AG08395 (cell line): Measurements from ENCODE around the gene DMXL2.
"Not testable (repeated sequence)": the region's sequence is repeated elsewhere in the genome, so short reads cannot be mapped to it uniquely, and the experiment has no call there.

Source experiments
- DNase-seq: peaks from one replicate; pipeline ENCODE4 v3.0.0; 2012; ENCODE audit warnings: mixed read lengths, low spot score

The DMXL2 gene

GRCh38 chr15:51493892-51494291 is 128.7 kb downstream of the DMXL2 start:
- DNase-seq, result no peak

- no peak for DNase-seq
These were observed 130.0 kb downstream of the DMXL2 start for GRCh38 chr15:51492528-51492927.

DNA sequence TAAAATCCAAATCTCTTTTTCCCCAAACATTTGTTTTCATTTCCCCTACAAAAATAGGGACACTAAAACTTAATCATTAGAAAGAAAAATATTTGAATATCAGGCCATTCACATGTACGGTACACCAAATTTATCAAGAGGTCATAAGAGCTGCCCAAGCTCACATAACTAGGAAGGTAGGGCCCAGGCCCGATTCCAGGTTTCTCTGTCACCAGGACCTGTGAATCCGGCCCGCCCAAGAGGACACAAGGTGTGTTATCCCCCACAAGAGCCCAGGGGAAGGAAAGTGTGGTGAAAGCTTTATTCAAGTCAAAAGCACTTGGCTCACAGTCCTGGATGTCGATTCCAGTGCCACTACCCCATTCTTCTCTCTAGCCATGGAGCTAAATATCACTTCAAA is 130.6 kb downstream of the DMXL2 start:
- DNase-seq, result no peak

GRCh38 chr15:51484781-51485180 is 137.8 kb downstream of the DMXL2 start:
- no peak for DNase-seq

DNA sequence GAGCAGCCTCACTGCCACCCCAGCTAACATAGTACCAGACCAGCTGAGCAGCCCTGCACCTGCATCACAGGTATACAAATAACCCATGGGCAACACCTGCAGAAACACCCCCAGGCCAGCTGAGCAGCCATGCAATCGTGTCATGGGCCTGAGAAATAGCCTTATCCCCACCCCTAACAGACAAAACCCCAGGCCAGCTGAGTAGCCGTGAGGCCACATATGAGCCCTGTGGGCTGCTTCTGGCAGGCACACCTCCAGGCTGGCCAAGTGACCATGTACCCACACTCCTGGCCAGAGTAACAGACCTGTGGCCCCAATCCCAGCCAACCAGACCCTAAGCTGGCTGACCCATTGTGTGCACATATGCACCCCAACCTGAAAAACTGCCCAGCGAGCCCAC is 138.6 kb downstream of the DMXL2 start:
- no peak for DNase-seq

DNA sequence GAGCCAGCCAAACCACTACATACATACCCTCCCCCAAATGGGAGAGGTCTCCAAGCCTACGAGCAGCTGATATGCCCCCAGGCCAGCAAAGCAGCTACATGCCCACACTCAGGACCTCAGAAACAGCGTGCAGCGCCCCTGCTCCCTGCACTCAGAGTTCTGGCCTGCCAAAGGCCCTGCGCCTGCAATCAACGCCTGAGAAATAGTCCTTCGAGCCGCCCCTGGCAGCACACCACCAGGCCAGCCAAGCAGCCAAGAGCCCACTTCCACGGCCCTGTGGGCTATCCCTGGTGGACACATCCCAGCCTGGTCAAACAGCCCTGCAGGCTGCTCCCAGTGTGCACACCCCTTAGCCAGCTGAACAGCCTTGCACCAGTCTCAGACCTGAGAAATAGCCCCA is 139.1 kb downstream of the DMXL2 start:
- DNase-seq, result no peak

- DNase-seq, result no peak
These were observed 146.8 kb downstream of the DMXL2 start for GRCh38 chr15:51475736-51476135.

GRCh38 chr15:51470512-51470911 is 152.1 kb downstream of the DMXL2 start:
- no peak for DNase-seq

- peak; percentile 4 for DNase-seq
These were observed 161.8 kb downstream of the DMXL2 start for GRCh38 chr15:51460796-51461195.

GRCh38 chr15:51450001-51450400 is 172.6 kb downstream of the DMXL2 start:
- no peak for DNase-seq

DNA sequence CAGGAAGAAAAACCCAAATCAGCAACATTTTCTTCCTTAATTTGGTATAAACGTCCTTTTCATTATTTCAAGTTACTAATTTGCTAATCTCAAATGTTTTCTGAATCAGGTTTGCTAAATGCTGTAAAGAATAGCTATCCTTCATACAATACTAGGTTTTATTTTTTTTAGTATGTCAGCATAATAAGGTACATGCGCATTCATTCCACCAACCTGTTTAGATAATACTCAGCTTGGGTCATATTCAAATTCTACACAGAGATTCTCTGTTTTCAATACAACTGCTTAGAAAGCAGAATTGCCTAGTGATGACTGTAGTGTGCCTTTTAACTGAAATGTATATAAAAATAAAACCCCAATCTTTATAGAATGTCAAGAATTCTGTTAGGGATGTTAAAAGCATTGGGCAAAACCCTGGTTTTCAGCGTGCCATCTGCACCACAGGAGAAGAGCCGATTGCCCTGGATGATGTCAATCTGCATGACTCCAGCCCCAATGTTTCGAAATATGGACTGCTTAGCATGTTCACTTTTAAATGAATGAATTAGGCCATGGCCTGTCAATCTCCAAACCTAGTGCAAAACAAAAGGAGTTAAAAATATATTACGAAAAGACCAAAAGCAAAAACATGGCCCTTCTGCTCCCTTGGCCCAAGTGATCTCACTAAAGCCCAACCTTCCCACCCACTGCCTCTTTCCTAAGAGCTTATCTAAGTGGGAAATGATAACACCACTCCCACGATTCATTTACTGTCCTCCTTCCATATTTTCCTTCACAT is 173.8 kb downstream of the DMXL2 start:
- DNase-seq, result no peak

GRCh38 chr15:51447855-51448621 is 174.5 kb downstream of the DMXL2 start:
- DNase-seq, result no peak

- DNase-seq, result not testable (repeated sequence)
These were observed 176.4 kb downstream of the DMXL2 start for GRCh38 chr15:51446029-51446744.

- DNase-seq, result no peak
These were observed 177.8 kb downstream of the DMXL2 start for GRCh38 chr15:51444807-51445206.

- DNase-seq, result no peak
These were observed 178.5 kb downstream of the DMXL2 start for GRCh38 chr15:51444112-51444511.

GRCh38 chr15:51443282-51443914 is 179.2 kb downstream of the DMXL2 start:
- DNase-seq, result no peak

DNA sequence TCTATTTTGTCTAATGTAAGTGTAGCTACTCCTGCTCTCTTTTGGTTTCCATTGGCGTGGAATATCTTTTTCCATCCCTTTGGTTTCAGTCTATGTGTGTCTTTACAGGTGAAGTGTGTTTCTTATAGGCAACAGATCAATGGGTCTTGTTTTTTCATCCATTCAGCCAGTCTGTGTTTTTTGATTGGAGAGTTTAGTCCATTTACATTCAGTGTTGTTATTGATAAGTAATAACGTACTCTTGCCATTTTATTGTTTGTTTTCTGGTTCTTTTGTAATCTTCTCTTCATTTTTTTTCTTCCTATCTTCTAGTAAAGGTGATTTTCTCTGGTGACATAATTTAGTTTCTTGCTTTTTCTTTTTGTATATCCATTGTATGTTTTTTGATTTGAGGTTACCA is 184.0 kb downstream of the DMXL2 start:
- DNase-seq, result no peak

GRCh38 chr15:51425517-51426040 is 197.0 kb downstream of the DMXL2 start:
- no peak for DNase-seq

GRCh38 chr15:51424780-51425179 is 197.8 kb downstream of the DMXL2 start:
- no peak for DNase-seq

DNA sequence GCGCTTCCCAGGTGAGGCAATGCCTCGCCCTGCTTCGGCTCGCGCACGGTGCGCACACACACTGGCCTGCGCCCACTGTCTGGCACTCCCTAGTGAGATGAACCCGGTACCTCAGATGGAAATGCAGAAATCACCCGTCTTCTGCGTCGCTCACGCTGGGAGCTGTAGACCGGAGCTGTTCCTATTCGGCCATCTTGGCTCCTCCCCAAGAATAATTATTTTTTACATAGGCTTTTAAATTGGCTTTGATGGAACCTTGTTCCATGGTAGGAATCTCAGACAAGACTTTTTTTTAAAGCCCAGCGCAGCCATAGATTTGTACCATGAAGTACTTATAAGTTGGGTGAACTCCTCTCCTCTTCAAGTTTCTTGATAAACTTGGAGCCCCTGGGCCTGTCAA is 199.5 kb downstream of the DMXL2 start:
- DNase-seq, result not testable (repeated sequence)

GRCh38 chr15:51416129-51416528 is 206.4 kb downstream of the DMXL2 start:
- no peak for DNase-seq

DNA sequence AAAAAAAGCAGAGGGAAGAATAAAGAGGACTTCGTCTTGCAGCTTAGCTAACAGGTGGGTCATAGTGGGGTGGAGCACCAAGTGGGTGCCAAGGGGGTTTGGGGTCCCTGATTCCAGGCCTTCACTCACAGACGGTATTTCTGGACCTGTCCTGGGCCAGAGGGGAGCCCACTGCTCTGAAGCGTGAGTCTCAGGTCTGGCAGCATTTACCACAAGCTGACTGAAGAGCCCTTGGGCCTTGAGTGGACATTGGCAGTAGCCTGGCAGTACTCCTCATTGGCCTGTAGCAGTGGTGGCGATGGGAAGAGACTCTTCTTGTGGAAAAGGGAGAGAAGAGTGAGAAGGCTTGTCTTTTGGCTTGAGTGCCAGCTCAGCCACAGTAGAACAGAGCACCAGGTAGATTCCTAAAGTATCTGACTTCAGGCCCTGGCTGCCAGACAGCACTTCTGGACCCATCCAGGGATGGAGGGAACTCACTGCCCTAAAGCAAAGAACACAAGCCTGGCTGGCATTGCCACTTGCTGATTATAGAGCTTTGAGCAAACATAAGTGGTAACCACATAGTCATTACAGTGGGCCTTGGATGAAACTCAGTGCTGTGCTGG is 208.2 kb downstream of the DMXL2 start:
- DNase-seq, result no peak
